Activated T-cell treated with anti-CD3 and anti-CD28 coated beads, Interleukin-2, amount 50 U/mL, for 72 hours (primary cell): ENCODE measurements around the gene ABCD1. TPM values are rescaled to one million over a fixed set of nuclear protein-coding genes. Genes with fewer than 3 reads are reported as not detected.
"Not testable (repeated sequence)": the region's sequence is repeated elsewhere in the genome, so short reads cannot be mapped to it uniquely, and the experiment has no call there.

Experiments
- ATAC-seq, 2 donors: fragments of 150-1000 bp; cut with Tn5 transposase; replicated peaks in 1 of 2; 2 replicates each; pipeline ENCODE4 v1.10.0; 2021; ENCODE audit warnings: moderate library complexity in 2 of 2, mild to moderate bottlenecking in 1 of 2
- DNase-seq, 2 donors: peaks; one replicate each; pipeline ENCODE4 v3.0.0; 2021 to 2022; ENCODE audit warnings: mixed read lengths in 1 of 2
- H3K27ac Mint-ChIP-seq: one replicate; pipeline ENCODE4 v1.8.0; 2022; ENCODE audit warnings: mild to moderate bottlenecking, moderate library complexity, mixed read lengths
- H3K27me3 Mint-ChIP-seq: one replicate; pipeline ENCODE4 v1.8.0; 2022; ENCODE audit warnings: low read depth, mixed read lengths
- H3K36me3 Mint-ChIP-seq, 2 donors: one replicate each; pipeline ENCODE4 v1.8.0; 2022; ENCODE audit warnings: mixed read lengths in 2 of 2, mild to moderate bottlenecking in 1 of 2; ENCODE audit not compliant: insufficient read depth in 2 of 2
- H3K4me1 Mint-ChIP-seq: one replicate; pipeline ENCODE4 v1.8.0; 2022; ENCODE audit warnings: low read depth, mixed read lengths
- H3K4me3 Mint-ChIP-seq, 2 donors: one replicate each; pipeline ENCODE4 v1.8.0; 2022; ENCODE audit warnings: mild to moderate bottlenecking in 2 of 2, mixed read lengths in 2 of 2, moderate library complexity in 2 of 2
- H3K9me3 Mint-ChIP-seq, 2 donors: one replicate each; pipeline ENCODE4 v1.8.0; 2022; ENCODE audit warnings: mixed read lengths in 2 of 2
- total RNA-seq, 2 donors: library from RNA; stranded (reverse); gene quantifications; one replicate each; pipeline ENCODE4 v1.2.3, GENCODE V29; 2022

The ABCD1 gene
- total RNA-seq, 2 donors from 2014 or later, result 8.0 to 8.3 TPM

DNA sequence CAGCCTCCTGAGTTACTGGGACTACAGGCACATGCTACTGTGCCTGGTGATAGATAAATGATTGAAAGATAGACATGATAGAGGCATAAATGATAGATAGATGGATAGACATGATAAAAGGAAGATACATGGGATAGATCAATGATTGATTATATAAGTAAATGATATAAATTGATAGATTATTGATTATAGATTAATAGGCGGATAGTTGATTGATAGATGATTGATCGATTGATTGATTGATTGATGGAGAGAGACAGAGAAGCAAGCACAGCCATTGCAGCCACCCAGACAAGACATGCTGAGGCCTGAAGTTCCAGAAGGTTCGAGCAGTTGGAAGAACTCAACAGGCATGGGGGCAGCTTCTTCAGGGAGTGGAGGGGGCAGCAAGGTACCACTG lies 21.7 kb downstream of the ABCD1 start:
- Mint-ChIP-seq H3K27ac (no peak overlapping the region), H3K9me3 (no peaks in the 10 kb centered on the region), H3K4me3 (no peak overlapping the region), H3K4me1 (no peaks in the 10 kb centered on the region), H3K27me3 (peaks cover 47% of the 10 kb centered on the region), H3K36me3 (no peaks in the 10 kb centered on the region)
- DNase-seq (no peak), ATAC-seq (no peak)

GRCh38 chrX:153746991-153747390 lies 22.3 kb downstream of the ABCD1 start:
- not testable (repeated sequence) for H3K4me3 Mint-ChIP-seq, ATAC-seq, H3K4me1 Mint-ChIP-seq, H3K27ac Mint-ChIP-seq, H3K36me3 Mint-ChIP-seq, H3K9me3 Mint-ChIP-seq, DNase-seq
- peaks cover 48% of the 10 kb centered on the region for H3K27me3 Mint-ChIP-seq

GRCh38 chrX:153749017-153749416 lies 24.4 kb downstream of the ABCD1 start:
- DNase-seq, H3K36me3 Mint-ChIP-seq, H3K9me3 Mint-ChIP-seq, H3K4me3 Mint-ChIP-seq, ATAC-seq, H3K27ac Mint-ChIP-seq, H3K4me1 Mint-ChIP-seq: not testable (repeated sequence)
- H3K27me3 Mint-ChIP-seq, result peaks cover 61% of the 10 kb centered on the region

DNA sequence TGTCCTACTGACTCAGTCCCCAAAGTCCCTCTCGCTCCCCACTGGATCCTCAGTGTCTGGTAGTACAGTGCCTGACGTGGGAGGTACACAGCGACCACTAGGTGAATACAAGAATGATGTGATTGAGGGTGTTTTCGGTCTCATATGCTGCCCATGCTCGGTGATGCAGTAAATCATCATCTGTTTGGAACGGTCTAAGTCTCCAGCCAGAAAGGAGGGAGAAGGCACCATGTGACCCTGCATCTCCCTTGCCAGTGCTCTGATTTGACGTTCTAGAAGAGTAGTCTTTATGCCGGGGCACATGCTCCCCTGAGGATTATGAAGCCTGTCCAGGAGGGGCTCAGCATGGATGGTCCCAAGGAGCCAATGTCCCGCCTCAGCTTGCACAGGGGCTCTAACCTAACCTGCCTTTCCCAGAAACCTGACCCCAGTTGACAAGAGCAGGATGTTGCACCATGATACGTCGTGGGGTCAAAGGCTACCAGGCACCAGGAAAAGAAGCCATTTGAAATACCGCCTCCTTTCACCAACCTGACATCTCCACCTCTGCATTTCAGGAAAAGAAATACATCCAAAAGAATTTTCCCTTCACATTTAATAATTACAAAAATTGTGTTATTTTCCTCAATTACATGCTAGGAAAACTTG lies 25.6 kb downstream of the ABCD1 start:
- H3K27ac Mint-ChIP-seq, result no peak overlapping the region

GRCh38 chrX:153755136-153755535 lies 30.5 kb downstream of the ABCD1 start:
- Mint-ChIP-seq H3K9me3 (peaks cover 0 to 2% of the 10 kb centered on the region in 2 donors), H3K36me3 (no peaks in the 10 kb centered on the region), H3K27me3 (peaks cover 28% of the 10 kb centered on the region), H3K4me1 (no peaks in the 10 kb centered on the region), H3K4me3 (no peak overlapping the region), H3K27ac (no peak overlapping the region)
- DNase-seq, result no peak
- no peak for ATAC-seq

More for the DNA sequence above, 25.6 kb downstream of the ABCD1 start:
- Mint-ChIP-seq H3K9me3 (no peaks in the 10 kb centered on the region), H3K27me3 (peaks cover 53% of the 10 kb centered on the region), H3K36me3 (no peaks in the 10 kb centered on the region), H3K4me3 (no peak overlapping the region), H3K4me1 (no peaks in the 10 kb centered on the region)
- ATAC-seq (no peak), DNase-seq (no peak)

DNA sequence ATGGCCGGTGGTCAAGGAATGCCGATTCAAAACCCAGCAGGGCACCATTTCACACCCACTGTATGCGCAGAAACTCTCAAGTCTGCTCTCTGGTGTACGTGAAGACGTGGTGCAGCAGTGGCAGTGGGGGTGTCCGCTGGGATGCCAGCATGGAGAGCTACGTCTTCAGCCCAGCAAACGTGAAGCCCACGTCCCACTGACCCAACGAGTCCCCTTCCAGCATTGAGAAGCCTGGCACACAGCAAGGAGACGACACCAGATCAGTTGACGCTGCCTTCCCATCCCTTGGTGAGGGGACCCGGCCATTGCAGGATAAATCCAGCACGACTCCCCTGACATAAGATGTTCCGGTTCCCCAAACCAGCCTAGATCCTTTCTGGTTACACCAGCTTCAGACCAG lies 37.2 kb downstream of the ABCD1 start:
- Mint-ChIP-seq H3K4me1 (peaks cover 15% of the 10 kb centered on the region), H3K9me3 (no peaks in the 10 kb centered on the region), H3K27ac (no peak overlapping the region), H3K4me3 (no peak overlapping the region), H3K36me3 (no peaks in the 10 kb centered on the region), H3K27me3 (peaks cover 9% of the 10 kb centered on the region)
- ATAC-seq (no peak), DNase-seq (no peak)

- Mint-ChIP-seq H3K27ac (no peak overlapping the region), H3K9me3 (no peaks in the 10 kb centered on the region), H3K4me1 (peaks cover 17% of the 10 kb centered on the region), H3K27me3 (peaks cover 9% of the 10 kb centered on the region), H3K36me3 (no peaks in the 10 kb centered on the region), H3K4me3 (no peak overlapping the region)
- DNase-seq, result no peak
- no peak for ATAC-seq
These were observed 38.0 kb downstream of the ABCD1 start for GRCh38 chrX:153762626-153763173.

DNA sequence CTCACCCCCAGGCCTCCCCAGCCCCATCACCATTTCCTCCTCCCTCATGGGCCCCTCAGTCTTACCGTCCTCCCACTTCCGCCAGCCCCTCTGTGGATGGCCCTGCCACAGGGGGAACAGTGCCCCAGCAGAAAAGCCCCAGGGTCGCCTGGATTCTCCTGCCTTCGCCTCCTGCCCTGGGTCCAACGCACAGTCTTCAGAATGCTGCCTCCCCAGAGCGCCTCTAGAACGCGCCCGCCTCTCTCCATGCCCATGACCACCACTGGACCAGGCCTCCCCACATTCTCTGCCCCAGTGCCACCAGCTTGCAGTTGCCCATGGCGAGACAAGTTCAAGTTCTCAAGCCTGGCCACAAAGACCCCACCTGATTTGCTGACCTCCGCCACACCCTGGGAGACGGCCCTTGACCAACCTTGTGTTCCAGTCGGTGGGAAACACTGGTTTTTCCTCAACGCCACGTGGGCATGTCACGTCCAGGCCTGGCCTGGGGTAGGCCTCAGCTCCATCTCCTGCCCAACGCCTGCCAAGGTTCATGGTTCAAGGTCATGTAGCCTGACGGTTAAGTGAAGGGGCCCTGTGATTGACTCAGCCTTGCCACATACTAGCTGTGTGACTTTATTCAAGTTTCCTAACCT lies 38.8 kb downstream of the ABCD1 start:
- ATAC-seq (peak in 1 of 2 donors; percentile 3), DNase-seq (no peak)
- Mint-ChIP-seq H3K27ac (no peak overlapping the region), H3K4me3 (no peak overlapping the region), H3K36me3 (no peaks in the 10 kb centered on the region), H3K9me3 (no peaks in the 10 kb centered on the region), H3K4me1 (peaks cover 17% of the 10 kb centered on the region), H3K27me3 (peaks cover 9% of the 10 kb centered on the region)

DNA sequence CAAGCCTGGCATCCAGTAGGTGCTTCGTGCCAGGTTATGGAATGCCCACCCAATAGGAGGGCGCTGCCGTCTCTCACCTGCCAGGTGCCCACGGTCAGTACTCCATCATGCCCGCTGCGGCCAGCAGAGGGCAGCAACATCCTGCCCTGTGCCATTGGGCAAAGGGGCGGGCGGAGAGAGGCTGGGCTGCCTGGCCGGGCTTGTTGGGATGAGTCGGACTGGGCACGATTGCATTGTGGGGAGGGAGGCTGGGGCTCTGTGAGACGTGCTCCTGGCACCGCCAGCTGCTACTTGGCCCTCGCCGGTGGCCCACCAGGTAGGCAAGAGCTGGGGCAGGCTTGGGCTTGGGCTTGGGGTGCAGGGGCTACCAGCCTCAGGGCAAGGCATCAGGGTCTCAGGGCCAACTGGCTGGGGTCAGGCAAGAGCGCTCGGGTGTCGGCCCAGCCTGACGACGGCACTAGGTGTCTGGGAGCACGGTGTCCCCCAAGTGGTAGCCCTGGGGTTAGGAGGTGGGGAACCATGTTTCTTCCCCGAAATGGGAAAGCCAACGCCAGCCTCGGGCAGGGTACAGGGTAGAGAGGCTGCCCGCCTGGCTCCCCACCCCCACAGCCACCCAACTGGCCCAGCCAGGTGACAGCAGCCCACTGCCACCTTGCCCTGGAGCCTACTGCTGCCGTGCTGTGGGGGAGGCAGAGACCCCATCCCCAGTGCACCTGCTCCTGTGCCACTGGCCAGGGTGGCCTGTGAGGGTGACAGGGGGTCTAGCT lies 39.5 kb downstream of the ABCD1 start, which contains the start of gene PLXNB3:
TSS of gene PLXNB3 (plus strand) at position 261 of the 767 bp plus-strand sequence. CDS start 1,287 bp downstream, outside the sequence.
- Mint-ChIP-seq H3K9me3 (no peaks in the 10 kb centered on the region), H3K36me3 (no peaks in the 10 kb centered on the region), H3K4me3 (peak within 1 kb of the TSS in 1 of 2 donors; percentile 52), H3K4me1 (peaks cover 17% of the 10 kb centered on the region), H3K27ac (no peak within 1 kb of the TSS), H3K27me3 (peaks cover 9% of the 10 kb centered on the region)
- DNase-seq (peak; percentile 82 to 83), ATAC-seq (peak; percentile 87 to 92)

GRCh38 chrX:153764786-153765137 lies 40.1 kb downstream of the ABCD1 start:
- H3K36me3 Mint-ChIP-seq, result no peaks in the 10 kb centered on the region
- H3K4me1 Mint-ChIP-seq, result peaks cover 17% of the 10 kb centered on the region
- H3K27me3 Mint-ChIP-seq, result peaks cover 9% of the 10 kb centered on the region
- DNase-seq (no peak), ATAC-seq (no peak)
- no peak overlapping the region for H3K27ac Mint-ChIP-seq
- H3K9me3 Mint-ChIP-seq, result no peaks in the 10 kb centered on the region
- no peak overlapping the region for H3K4me3 Mint-ChIP-seq

DNA sequence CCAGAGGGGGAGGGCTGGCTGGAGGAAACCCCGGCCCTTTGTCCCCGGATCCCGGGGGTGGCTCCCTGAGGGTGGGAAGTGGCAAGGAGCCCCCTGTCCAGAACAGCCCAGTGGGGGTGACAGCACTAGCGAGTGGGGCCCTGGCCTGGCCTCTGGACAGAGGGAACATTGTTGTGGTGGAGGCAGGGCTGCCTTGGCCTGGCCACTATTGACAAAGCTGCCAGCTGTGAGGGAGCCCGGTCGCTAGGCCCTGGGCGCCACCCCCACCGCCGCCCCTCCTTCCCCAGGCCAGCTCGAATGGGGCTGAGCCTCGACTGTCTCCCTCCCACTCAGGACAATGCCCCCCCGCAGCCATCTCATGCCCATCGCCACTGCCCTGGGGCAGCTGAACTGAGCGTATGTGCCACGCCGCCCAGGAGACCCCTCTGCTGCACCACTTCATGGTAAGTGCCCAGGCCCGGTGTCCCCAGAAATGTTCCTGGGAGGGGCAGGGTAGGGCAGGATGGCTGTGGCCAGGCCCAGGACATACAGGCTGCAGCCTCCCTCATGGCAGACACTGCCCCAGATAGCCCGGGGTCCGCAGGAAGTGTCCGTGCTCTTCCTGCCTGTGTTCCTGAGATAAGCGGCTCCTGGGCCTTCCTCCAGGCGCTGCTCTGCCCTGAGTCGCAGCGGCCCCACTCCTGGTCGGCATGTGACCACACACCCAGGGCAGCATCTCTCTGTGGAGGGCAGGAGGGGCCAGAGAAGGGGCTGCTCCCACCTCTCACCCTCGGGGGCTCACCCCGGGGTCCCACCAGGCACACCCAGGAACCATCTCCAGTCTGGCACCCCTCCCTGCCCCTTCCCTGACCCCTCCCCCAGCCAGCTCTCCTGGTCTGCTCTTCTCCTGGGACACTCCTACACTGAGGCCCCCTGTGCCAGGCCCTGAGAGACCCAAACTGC lies 40.8 kb downstream of the ABCD1 start:
- Mint-ChIP-seq H3K27me3 (peaks cover 9% of the 10 kb centered on the region), H3K9me3 (no peaks in the 10 kb centered on the region), H3K27ac (no peak overlapping the region), H3K36me3 (no peaks in the 10 kb centered on the region), H3K4me3 (peak overlapping the region in 1 of 2 donors; percentile 60), H3K4me1 (peaks cover 17% of the 10 kb centered on the region)
- DNase-seq (no peak), ATAC-seq (no peak)

DNA sequence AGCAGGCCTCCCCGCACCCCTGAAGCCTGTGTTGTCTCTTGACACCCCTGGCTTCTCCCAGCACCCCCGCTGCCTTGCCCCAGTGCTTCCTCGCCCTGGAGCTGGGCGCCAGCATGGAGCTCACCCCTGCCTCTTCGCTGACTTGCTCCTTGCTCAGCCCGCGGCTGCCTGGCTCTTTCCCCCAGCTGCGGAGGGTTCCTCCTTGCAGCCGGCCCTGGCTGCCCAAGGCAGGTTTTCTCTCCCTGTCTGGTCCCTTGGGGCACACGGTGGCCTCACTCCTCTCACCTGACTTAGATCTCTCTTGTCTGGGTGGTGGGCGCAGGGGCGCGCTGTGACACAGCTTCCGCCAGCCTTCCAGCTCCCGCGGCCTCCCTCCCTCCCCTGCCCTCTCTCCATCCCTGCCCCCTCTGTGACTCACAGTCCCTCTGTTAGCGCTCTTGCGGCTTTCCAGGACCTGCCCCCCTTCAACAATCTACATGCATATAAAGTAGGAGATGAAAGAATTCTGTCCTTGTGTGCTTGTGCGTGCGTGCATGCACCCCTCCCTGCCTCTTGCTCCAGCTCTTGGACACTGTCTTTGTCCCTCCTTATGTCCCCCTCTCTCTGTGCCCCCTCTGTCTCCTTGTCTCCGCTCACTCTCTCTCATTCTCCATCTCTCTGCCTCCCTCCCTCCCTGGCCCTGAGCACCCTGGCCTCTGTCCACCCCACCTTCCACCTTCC lies 41.6 kb downstream of the ABCD1 start:
- H3K36me3 Mint-ChIP-seq, result no peaks in the 10 kb centered on the region
- DNase-seq, result peak in 1 of 2 donors; percentile 33
- H3K27ac Mint-ChIP-seq, result no peak overlapping the region
- H3K27me3 Mint-ChIP-seq, result peaks cover 9% of the 10 kb centered on the region
- ATAC-seq, result peak; percentile 58 to 59
- no peaks in the 10 kb centered on the region for H3K9me3 Mint-ChIP-seq
- H3K4me3 Mint-ChIP-seq, result peak overlapping the region; percentile 24 to 60
- peaks cover 17% of the 10 kb centered on the region for H3K4me1 Mint-ChIP-seq
